ENCODE measurements around the gene HIRA.

- TF ChIP-seq, protein P1, sequence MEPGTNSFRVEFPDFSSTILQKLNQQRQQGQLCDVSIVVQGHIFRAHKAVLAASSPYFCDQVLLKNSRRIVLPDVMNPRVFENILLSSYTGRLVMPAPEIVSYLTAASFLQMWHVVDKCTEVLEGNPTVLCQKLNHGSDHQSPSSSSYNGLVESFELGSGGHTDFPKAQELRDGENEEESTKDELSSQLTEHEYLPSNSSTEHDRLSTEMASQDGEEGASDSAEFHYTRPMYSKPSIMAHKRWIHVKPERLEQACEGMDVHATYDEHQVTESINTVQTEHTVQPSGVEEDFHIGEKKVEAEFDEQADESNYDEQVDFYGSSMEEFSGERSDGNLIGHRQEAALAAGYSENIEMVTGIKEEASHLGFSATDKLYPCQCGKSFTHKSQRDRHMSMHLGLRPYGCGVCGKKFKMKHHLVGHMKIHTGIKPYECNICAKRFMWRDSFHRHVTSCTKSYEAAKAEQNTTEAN (CRISPR knock-in tag; IDR thresholded peaks at IDR 0.05) = no peak
- TF ChIP-seq, protein P2, sequence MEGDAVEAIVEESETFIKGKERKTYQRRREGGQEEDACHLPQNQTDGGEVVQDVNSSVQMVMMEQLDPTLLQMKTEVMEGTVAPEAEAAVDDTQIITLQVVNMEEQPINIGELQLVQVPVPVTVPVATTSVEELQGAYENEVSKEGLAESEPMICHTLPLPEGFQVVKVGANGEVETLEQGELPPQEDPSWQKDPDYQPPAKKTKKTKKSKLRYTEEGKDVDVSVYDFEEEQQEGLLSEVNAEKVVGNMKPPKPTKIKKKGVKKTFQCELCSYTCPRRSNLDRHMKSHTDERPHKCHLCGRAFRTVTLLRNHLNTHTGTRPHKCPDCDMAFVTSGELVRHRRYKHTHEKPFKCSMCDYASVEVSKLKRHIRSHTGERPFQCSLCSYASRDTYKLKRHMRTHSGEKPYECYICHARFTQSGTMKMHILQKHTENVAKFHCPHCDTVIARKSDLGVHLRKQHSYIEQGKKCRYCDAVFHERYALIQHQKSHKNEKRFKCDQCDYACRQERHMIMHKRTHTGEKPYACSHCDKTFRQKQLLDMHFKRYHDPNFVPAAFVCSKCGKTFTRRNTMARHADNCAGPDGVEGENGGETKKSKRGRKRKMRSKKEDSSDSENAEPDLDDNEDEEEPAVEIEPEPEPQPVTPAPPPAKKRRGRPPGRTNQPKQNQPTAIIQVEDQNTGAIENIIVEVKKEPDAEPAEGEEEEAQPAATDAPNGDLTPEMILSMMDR (IDR thresholded peaks at IDR 0.05) = no peak
- TF ChIP-seq, protein P3, sequence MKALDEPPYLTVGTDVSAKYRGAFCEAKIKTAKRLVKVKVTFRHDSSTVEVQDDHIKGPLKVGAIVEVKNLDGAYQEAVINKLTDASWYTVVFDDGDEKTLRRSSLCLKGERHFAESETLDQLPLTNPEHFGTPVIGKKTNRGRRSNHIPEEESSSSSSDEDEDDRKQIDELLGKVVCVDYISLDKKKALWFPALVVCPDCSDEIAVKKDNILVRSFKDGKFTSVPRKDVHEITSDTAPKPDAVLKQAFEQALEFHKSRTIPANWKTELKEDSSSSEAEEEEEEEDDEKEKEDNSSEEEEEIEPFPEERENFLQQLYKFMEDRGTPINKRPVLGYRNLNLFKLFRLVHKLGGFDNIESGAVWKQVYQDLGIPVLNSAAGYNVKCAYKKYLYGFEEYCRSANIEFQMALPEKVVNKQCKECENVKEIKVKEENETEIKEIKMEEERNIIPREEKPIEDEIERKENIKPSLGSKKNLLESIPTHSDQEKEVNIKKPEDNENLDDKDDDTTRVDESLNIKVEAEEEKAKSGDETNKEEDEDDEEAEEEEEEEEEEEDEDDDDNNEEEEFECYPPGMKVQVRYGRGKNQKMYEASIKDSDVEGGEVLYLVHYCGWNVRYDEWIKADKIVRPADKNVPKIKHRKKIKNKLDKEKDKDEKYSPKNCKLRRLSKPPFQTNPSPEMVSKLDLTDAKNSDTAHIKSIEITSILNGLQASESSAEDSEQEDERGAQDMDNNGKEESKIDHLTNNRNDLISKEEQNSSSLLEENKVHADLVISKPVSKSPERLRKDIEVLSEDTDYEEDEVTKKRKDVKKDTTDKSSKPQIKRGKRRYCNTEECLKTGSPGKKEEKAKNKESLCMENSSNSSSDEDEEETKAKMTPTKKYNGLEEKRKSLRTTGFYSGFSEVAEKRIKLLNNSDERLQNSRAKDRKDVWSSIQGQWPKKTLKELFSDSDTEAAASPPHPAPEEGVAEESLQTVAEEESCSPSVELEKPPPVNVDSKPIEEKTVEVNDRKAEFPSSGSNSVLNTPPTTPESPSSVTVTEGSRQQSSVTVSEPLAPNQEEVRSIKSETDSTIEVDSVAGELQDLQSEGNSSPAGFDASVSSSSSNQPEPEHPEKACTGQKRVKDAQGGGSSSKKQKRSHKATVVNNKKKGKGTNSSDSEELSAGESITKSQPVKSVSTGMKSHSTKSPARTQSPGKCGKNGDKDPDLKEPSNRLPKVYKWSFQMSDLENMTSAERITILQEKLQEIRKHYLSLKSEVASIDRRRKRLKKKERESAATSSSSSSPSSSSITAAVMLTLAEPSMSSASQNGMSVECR (CRISPR knock-in tag; IDR thresholded peaks at IDR 0.05; ENCODE audit: borderline replicate concordance) = no peak
- TF ChIP-seq ZNF263 (CRISPR knock-in tag; IDR thresholded peaks at IDR 0.05; ENCODE audit: low read depth) (no peak), TP53 (CRISPR knock-in tag; IDR thresholded peaks at IDR 0.05) (no peak), NR2C2 (CRISPR knock-in tag; IDR thresholded peaks at IDR 0.05) (no peak), NR1H2 (CRISPR knock-in tag; IDR thresholded peaks at IDR 0.05) (no peak), SMAD4 (CRISPR knock-in tag; IDR thresholded peaks at IDR 0.05) (no peak), CREB1 (CRISPR knock-in tag; IDR thresholded peaks at IDR 0.05) (no peak), RORB (CRISPR knock-in tag; IDR thresholded peaks at IDR 0.05) (no peak), TEAD4 (CRISPR knock-in tag; IDR thresholded peaks at IDR 0.05) (no peak), MAX (CRISPR knock-in tag; IDR thresholded peaks at IDR 0.05) (no peak)
- TF ChIP-seq, protein P4, sequence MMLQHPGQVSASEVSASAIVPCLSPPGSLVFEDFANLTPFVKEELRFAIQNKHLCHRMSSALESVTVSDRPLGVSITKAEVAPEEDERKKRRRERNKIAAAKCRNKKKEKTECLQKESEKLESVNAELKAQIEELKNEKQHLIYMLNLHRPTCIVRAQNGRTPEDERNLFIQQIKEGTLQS (CRISPR knock-in tag; conservative IDR thresholded peaks at IDR 0.05) = no peak
- TF ChIP-seq, protein P5, sequence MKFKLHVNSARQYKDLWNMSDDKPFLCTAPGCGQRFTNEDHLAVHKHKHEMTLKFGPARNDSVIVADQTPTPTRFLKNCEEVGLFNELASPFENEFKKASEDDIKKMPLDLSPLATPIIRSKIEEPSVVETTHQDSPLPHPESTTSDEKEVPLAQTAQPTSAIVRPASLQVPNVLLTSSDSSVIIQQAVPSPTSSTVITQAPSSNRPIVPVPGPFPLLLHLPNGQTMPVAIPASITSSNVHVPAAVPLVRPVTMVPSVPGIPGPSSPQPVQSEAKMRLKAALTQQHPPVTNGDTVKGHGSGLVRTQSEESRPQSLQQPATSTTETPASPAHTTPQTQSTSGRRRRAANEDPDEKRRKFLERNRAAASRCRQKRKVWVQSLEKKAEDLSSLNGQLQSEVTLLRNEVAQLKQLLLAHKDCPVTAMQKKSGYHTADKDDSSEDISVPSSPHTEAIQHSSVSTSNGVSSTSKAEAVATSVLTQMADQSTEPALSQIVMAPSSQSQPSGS (CRISPR knock-in tag; IDR thresholded peaks at IDR 0.05; ENCODE audit: borderline replicate concordance, low read depth) = no peak
These were observed 141.9 kb downstream of the HIRA start for GRCh38 chr22:19289475-19290161.
